ENCODE results near the gene SNN.

SNN gene

DNA sequence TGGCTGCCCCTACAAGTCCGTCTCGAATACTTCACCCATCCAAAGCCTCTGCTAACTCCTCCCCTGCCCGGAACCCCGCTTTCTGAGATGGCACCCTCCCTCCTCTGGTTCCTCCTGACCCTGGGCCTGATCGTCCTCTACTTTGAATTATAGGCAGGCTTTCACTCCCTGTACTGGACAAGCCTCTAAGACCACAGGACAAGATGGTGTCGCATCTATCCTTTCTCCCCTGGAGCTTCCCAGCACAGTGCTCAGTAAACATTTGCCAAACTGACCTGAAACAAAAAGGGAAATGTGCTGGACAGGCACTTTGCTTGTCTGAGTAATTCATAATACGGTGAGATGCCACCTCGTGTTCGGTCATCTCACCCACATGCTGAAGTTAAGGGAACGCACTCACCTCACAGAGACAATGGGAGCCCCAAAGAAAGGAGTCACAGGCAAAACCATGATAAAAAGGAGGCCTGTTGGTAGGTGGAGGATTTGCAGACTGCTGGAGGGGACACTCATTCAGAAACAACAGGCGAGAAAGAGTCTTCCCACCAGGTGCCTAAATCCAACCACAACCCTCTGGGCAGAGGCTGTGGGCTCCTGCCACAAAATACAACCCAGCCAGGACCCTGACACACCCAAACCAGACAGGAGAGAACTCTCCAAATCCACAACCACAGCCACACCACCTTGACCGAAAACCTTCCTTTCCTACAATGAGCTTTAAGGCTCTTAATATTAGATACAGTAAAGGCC lies 28.2 kb downstream of the SNN start:
- in situ Hi-C loops (cut with MboI; ENCODE audit: low sequenced_read_pairs): no loop called here

DNA sequence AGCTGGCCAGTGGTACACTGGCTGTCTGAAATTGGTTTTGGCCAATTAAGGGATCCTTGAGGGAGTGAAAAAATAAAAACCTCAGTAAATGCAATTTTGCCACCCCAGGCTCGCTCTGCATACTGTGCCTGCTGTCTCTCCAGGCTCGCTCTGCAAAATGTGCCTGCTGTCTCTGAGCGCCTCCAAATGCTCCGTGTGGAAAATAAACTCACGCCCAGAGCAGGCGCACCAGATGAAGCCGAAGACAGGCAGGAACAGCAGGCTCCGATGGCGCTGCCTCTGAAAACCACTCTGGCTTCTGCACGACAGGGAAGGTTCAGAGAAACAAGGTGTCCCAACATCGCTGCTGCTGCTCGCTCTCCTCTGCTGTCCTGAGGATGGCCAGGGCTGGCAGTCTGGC lies 29.1 kb downstream of the SNN start:
- in situ Hi-C loops (cut with MboI; ENCODE audit: low sequenced_read_pairs): no loop called here

DNA sequence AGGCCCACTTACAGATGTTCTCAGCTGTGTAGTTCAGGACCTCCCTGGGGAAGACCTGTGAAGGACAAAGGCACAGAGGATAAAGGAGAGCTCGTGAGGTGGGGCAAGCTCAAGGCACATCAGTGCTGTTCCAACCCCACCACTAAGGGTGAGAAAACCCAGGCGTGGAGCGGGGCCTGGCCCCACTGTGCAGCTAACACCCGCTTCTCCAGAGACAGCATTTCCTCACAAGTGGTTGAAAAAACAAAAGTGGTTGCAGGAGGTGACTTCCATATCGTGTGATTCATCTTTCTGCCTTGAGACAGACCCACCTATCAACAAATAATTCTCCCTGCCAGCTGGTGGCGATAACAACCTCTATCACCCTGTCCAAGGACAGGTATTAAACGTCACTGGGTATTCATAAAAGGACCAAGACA lies 30.0 kb downstream of the SNN start:
- in situ Hi-C loops (cut with MboI; ENCODE audit: low sequenced_read_pairs): no loop called here

- in situ Hi-C loops (cut with MboI; ENCODE audit: low sequenced_read_pairs): no loop called here
These were observed 31.1 kb downstream of the SNN start for GRCh38 chr16:11699234-11699894.

DNA sequence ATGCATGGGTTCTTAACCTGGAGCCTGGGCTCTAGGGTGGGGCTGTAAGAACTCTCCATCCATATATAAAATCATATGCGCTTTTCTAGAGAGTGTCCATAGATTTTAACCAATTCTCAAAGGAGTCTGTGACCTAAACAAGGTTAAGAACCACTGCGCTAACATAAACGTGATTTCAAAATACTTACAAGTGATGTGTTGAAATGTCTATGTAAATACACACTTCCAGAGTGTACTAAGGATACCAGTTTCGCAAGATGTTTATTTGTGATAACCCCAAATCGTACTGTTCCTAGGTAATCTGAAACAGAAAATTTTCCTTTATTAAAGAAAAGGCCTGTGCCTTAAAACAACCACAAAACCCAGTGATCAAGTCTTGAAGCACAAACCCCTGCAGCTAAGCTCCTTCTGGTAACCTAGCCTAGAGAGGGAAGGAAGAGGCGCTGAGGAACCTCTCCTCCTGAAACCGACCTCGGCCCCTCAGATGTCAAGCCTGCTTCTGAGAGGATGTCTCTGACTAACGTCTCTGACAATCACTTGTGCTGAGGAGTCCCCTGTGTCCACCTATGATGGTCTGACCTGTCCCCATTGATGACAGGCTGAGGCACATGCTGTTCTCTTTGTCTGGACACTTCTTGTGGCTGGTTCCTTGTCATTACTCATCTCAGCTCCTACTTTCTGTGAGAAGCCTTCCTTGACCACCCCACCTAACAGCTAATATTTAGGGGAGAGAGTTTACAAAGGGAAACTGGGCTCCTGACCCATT lies 32.2 kb downstream of the SNN start:
- in situ Hi-C loops (cut with MboI; ENCODE audit: low sequenced_read_pairs): loop anchor here (25.0 kb wide), 2 partner anchors 288 to 738 kb away; no protein-coding TSS in a partner anchor

- in situ Hi-C loops (cut with MboI; ENCODE audit: low sequenced_read_pairs): loop anchor here (25.0 kb wide), 2 partner anchors 293 to 743 kb away; no protein-coding TSS in a partner anchor
These were observed 37.2 kb downstream of the SNN start for GRCh38 chr16:11705311-11706025.

DNA sequence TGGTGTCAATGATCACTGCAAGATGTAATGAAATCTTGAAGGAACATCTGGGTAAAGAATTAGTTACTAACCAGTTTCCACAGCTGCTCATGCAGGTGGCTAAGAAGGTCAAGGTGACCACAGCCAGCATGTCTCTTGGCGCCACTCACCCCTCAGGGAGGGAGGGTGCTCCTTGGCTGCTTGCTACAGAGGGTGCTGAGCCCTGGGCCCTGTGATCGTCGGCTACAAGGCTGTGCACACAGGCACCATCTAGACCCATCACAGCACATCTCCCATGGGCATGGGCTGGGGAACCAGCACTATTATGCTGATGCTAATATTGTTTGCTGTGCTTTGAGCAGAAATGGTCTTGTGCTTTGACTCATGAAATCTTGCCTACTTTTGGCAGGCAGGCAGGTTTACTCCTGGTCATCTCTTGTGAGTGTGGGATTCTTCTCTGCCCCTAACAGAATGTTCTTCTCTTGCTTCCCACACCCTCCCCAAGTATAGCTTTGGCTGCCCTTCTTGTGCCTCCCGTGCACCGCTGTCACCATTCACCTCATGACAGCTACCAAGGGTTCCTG lies 38.0 kb downstream of the SNN start:
- in situ Hi-C loops (cut with MboI; ENCODE audit: low sequenced_read_pairs): loop anchor here (25.0 kb wide), 2 partner anchors 294 to 744 kb away; no protein-coding TSS in a partner anchor

- in situ Hi-C loops (cut with MboI; ENCODE audit: low sequenced_read_pairs): loop anchor here (25.0 kb wide), 2 partner anchors 295 to 745 kb away; no protein-coding TSS in a partner anchor
These were observed 39.5 kb downstream of the SNN start for GRCh38 chr16:11707679-11708197.

GRCh38 chr16:11708421-11708820 lies 40.2 kb downstream of the SNN start:
- in situ Hi-C loops (cut with MboI; ENCODE audit: low sequenced_read_pairs): loop anchor here (25.0 kb wide), 2 partner anchors 296 to 746 kb away; no protein-coding TSS in a partner anchor

GRCh38 chr16:11711662-11712061 lies 43.4 kb downstream of the SNN start:
- in situ Hi-C loops (cut with MboI; ENCODE audit: low sequenced_read_pairs): loop anchor here (10.0 to 25.0 kb wide), 3 partner anchors 167 to 749 kb away; no protein-coding TSS in a partner anchor

GRCh38 chr16:11712122-11712521 lies 43.9 kb downstream of the SNN start:
- in situ Hi-C loops (cut with MboI; ENCODE audit: low sequenced_read_pairs): loop anchor here (10.0 to 25.0 kb wide), 3 partner anchors 167 to 750 kb away; no protein-coding TSS in a partner anchor

DNA sequence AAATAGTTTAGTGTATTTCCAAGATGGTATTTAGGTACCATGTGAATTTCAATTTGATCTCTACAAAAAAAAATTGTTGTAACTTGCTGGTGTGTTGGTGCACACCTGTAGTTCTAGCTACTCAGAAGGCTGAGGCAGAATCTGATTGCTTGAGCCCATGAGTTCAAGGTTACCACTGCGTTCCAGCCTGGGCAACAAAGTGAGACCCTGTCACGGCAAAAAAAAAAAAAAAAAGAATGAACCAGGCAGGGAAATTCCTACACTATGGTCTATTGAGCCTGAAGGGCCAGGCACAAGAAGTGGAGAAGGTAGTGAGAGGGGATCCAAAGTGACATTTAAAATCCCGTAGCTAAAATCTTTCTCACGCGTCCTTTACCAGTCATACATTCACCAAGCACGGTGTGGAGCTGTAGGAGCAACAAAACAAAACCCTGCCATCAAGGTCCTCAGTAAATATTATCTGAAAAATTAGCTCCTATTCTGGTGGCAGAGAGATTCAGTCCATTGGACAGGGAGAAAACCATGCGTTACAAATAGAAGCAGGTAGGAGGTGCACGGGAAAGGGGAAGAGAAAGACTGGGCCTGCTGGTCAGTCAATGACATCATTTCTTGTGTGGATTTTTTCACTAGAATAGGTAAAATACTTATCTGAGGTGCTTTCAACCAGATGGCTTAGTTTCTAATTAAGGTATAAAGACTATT lies 47.1 kb downstream of the SNN start:
- in situ Hi-C loops (cut with MboI; ENCODE audit: low sequenced_read_pairs): loop anchor here (10.0 to 25.0 kb wide), 3 partner anchors 171 to 753 kb away; no protein-coding TSS in a partner anchor

DNA sequence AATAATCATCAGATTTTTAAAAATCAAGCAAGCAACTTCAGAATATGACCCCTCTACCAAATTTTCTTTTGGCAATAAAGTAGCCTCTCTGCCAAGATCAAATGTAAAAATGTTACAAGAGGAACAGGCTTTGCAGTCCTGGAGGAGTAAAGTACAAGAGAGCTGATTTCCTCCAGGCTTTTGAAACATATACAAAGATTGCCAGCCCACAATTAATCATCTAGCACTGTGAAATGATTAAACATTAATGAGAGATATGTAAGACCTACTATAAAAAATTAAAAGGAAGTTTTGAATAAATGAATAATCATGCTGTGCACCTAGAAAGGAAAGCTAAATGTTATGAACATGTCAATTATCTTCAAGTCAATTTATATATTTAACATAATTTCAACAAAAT lies 48.1 kb downstream of the SNN start:
- in situ Hi-C loops (cut with MboI; ENCODE audit: low sequenced_read_pairs): loop anchor here (10.0 to 25.0 kb wide), 3 partner anchors 172 to 754 kb away; no protein-coding TSS in a partner anchor

DNA sequence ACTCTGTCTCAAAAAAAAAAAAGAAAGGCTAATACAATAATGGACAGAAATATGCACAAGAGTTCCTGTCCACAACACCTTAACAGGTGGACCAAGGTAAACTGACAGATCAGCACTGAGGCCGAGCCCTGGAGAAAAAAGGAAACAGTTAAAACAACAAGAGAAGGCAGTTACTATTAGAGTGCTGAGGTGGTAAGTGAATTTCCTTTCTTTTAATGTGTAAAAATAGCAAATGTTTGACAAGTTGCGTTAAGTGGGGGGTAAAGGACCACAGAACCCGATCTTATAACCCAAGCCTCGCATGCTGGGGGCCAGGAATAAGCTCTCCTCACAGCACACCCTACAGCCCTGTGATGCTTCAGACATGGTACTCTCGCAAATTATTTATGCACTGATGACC lies 49.6 kb downstream of the SNN start:
- in situ Hi-C loops (cut with MboI; ENCODE audit: low sequenced_read_pairs): loop anchor here (10.0 to 25.0 kb wide), 3 partner anchors 173 to 756 kb away; no protein-coding TSS in a partner anchor

DNA sequence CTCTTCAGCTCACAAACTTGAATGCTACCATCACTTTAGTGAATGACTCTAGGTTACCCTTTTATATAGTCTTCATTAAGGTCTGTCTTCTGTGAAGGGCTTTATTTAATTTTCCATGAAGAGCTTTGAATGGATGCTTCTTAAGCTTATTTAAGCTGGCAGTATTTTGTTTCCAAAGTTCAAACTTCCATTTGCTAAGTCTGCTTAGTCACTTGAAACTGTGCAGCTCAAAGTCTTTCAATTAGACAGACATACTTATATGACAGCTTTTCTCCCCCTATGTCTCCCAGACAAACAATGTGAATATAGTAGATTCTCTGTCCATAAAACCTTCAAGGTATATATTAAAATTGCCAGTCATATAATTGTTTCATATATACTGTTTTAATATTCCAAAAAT lies 50.9 kb downstream of the SNN start:
- in situ Hi-C loops (cut with MboI; ENCODE audit: low sequenced_read_pairs): loop anchor here (10.0 to 25.0 kb wide), 3 partner anchors 174 to 757 kb away; no protein-coding TSS in a partner anchor

DNA sequence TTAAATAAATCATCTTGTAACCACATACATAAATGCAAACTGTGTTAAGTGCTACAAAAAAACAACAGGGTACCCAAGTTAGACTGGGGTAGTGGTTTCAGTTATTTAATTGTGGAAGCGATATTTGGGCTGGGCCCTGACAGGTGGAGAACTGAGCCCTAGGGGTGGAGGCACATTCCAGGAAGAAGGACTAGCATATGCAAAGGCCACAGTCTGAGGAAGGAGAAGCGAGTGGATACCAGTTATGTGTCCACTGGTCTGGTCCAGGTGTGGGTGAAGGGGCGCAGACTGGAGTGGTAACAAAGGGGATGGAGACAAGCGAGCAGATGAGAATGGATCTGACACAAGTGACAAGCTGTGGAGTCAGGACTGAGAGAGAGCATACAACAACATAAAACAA lies 51.5 kb downstream of the SNN start:
- in situ Hi-C loops (cut with MboI; ENCODE audit: low sequenced_read_pairs): loop anchor here (10.0 to 25.0 kb wide), 3 partner anchors 175 to 757 kb away; no protein-coding TSS in a partner anchor

GRCh38 chr16:11721781-11722467 lies 53.7 kb downstream of the SNN start:
- in situ Hi-C loops (cut with MboI; ENCODE audit: low sequenced_read_pairs): loop anchor here (25.0 kb wide), 2 partner anchors 310 to 760 kb away; no protein-coding TSS in a partner anchor

DNA sequence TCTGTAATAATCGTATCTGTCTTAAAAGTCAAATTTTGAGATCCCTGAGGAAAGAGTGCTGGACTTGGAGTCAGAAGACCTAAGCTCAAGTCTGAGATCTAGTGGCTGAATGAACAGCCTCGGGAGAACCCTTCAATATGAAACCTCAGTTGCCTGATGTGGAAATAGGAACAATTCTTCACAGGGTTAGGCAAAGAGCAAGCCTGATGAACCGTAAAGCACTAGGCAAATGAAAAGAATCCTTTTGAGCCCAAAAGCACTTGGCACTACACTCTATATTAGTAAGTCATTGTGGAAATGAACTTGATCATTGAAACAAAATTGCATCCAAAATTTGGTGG lies 54.2 kb downstream of the SNN start:
- in situ Hi-C loops (cut with MboI; ENCODE audit: low sequenced_read_pairs): loop anchor here (25.0 kb wide), 2 partner anchors 310 to 760 kb away; no protein-coding TSS in a partner anchor

Measured in HL-60/S4 treated with phorbol 12-myristate 13-acetate at 8.2 ng/mL for 4 days and 3 days (cell line).